ENCODE data around the gene TMEM131. TPM values are rescaled to one million over a fixed set of nuclear protein-coding genes. Genes with fewer than 3 reads are reported as not detected.

Gene TMEM131
- total RNA-seq, 1 experiment from 2014 or later = 21.9 TPM

DNA sequence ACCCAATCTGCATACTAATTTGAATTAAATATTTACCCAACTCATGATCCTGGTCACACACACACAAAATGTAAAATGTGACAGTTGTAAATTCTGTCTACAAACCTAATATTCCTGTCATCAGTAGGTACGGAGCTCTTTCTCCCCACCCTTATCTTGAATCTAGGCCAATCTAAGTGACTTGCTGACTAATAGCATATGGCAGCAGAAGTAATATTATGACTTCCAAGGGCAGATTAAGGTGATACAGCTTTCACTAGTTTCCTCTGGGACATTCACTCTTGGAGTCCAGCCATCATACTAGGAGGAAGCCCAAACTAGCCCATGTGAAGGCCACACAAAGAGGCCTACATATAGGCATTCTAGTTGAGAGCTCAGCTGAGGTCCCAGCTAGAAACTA, 89.4 kb downstream of the TMEM131 start:
- ATAC-seq (no peak), DNase-seq (ENCODE audit: low spot score) (no peak)
- ChIA-PET CTCF (no interaction called here), POLR2A (no interaction called here)
- H3K4me1 Mint-ChIP-seq = no peaks in the 10 kb centered on the region
- no peaks in the 10 kb centered on the region for H3K9me3 Mint-ChIP-seq
- no peak overlapping the region for H3K27ac Mint-ChIP-seq
- no peaks in the 10 kb centered on the region for H3K27me3 Mint-ChIP-seq (ENCODE audit: low read depth)
- H3K36me3 Mint-ChIP-seq = no peaks in the 10 kb centered on the region
- TF ChIP-seq, protein P1, sequence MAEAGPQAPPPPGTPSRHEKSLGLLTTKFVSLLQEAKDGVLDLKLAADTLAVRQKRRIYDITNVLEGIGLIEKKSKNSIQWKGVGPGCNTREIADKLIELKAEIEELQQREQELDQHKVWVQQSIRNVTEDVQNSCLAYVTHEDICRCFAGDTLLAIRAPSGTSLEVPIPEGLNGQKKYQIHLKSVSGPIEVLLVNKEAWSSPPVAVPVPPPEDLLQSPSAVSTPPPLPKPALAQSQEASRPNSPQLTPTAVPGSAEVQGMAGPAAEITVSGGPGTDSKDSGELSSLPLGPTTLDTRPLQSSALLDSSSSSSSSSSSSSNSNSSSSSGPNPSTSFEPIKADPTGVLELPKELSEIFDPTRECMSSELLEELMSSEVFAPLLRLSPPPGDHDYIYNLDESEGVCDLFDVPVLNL (CRISPR knock-in tag; IDR thresholded peaks at IDR 0.05; ENCODE audit: borderline replicate concordance, low read depth) = no peak
- no peak for TF ChIP-seq CREB1 (CRISPR knock-in tag; IDR thresholded peaks at IDR 0.05)
- TF ChIP-seq, protein P2, sequence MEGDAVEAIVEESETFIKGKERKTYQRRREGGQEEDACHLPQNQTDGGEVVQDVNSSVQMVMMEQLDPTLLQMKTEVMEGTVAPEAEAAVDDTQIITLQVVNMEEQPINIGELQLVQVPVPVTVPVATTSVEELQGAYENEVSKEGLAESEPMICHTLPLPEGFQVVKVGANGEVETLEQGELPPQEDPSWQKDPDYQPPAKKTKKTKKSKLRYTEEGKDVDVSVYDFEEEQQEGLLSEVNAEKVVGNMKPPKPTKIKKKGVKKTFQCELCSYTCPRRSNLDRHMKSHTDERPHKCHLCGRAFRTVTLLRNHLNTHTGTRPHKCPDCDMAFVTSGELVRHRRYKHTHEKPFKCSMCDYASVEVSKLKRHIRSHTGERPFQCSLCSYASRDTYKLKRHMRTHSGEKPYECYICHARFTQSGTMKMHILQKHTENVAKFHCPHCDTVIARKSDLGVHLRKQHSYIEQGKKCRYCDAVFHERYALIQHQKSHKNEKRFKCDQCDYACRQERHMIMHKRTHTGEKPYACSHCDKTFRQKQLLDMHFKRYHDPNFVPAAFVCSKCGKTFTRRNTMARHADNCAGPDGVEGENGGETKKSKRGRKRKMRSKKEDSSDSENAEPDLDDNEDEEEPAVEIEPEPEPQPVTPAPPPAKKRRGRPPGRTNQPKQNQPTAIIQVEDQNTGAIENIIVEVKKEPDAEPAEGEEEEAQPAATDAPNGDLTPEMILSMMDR (IDR thresholded peaks at IDR 0.05) = no peak
- TF ChIP-seq, protein P3, sequence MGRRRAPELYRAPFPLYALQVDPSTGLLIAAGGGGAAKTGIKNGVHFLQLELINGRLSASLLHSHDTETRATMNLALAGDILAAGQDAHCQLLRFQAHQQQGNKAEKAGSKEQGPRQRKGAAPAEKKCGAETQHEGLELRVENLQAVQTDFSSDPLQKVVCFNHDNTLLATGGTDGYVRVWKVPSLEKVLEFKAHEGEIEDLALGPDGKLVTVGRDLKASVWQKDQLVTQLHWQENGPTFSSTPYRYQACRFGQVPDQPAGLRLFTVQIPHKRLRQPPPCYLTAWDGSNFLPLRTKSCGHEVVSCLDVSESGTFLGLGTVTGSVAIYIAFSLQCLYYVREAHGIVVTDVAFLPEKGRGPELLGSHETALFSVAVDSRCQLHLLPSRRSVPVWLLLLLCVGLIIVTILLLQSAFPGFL (CRISPR knock-in tag; IDR thresholded peaks at IDR 0.05; ENCODE audit: borderline replicate concordance) = no peak
- TF ChIP-seq, protein P4, sequence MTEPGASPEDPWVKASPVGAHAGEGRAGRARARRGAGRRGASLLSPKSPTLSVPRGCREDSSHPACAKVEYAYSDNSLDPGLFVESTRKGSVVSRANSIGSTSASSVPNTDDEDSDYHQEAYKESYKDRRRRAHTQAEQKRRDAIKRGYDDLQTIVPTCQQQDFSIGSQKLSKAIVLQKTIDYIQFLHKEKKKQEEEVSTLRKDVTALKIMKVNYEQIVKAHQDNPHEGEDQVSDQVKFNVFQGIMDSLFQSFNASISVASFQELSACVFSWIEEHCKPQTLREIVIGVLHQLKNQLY (CRISPR knock-in tag; IDR thresholded peaks at IDR 0.05) = no peak
- TF ChIP-seq, protein P5, sequence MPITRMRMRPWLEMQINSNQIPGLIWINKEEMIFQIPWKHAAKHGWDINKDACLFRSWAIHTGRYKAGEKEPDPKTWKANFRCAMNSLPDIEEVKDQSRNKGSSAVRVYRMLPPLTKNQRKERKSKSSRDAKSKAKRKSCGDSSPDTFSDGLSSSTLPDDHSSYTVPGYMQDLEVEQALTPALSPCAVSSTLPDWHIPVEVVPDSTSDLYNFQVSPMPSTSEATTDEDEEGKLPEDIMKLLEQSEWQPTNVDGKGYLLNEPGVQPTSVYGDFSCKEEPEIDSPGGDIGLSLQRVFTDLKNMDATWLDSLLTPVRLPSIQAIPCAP (CRISPR knock-in tag; IDR thresholded peaks at IDR 0.05) = no peak
- TF ChIP-seq, protein P6, sequence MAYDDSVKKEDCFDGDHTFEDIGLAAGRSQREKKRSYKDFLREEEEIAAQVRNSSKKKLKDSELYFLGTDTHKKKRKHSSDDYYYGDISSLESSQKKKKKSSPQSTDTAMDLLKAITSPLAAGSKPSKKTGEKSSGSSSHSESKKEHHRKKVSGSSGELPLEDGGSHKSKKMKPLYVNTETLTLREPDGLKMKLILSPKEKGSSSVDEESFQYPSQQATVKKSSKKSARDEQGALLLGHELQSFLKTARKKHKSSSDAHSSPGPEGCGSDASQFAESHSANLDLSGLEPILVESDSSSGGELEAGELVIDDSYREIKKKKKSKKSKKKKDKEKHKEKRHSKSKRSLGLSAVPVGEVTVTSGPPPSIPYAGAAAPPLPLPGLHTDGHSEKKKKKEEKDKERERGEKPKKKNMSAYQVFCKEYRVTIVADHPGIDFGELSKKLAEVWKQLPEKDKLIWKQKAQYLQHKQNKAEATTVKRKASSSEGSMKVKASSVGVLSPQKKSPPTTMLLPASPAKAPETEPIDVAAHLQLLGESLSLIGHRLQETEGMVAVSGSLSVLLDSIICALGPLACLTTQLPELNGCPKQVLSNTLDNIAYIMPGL (CRISPR knock-in tag; IDR thresholded peaks at IDR 0.05) = no peak
- TF ChIP-seq ETV6 (CRISPR knock-in tag; IDR thresholded peaks at IDR 0.05) = no peak
- no peak overlapping the region for H3K4me3 Mint-ChIP-seq

DNA sequence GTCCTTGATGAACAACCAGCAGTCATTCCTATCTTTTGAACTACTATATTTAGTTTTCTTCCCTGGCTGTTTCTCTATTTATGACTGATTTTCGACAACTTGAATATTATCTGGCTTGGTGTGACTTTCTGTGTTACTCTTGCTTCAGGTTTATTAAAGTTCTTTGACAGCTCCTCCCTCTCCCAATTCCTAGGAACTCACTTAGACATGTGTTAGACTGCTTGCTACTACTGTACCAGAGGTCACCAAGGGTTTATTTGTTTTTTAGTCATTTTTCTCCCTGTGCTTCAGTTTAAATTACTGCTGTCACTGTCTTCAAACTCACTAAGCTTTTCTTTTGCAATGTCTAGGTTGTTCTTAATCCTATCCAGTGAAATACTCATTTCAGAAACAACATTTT, 90.5 kb downstream of the TMEM131 start:
- no peak overlapping the region for H3K4me3 Mint-ChIP-seq
- POLR2A ChIA-PET = no interaction called here

DNA sequence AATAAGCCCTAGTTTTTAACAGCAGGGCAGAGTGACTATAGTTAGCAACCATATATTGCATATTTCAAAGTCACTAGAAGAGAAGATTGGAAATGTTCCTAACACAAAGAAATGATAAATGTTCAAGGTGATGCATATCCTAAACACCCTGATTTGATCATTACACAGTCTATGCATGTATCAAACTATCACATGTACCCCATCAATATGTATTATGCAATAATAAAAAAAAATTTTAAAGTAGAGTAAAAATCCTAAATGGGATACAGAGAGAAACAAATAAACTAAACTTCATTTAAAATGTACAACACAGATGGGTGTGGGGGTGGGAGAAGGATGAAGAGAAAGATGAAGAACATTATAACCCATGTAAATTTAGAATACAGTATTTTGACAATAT, 93.9 kb downstream of the TMEM131 start:
- Mint-ChIP-seq H3K27ac (no peak overlapping the region), H3K4me1 (peaks cover 3% of the 10 kb centered on the region; the same call in 1 of the 2 replicates), H3K27me3 (ENCODE audit: low read depth) (no peaks in the 10 kb centered on the region), H3K36me3 (peaks cover 2% of the 10 kb centered on the region; the same call in 1 of the 2 replicates), H3K4me3 (no peak overlapping the region), H3K9me3 (peaks cover 4% of the 10 kb centered on the region; the same call in 1 of the 2 replicates)
- POLR2A ChIA-PET = no interaction called here
- no peak for DNase-seq (ENCODE audit: low spot score)
- ATAC-seq = no peak
- CTCF ChIA-PET = no interaction called here
- TF ChIP-seq, protein P7, sequence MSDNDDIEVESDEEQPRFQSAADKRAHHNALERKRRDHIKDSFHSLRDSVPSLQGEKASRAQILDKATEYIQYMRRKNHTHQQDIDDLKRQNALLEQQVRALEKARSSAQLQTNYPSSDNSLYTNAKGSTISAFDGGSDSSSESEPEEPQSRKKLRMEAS (CRISPR knock-in tag; IDR thresholded peaks at IDR 0.05) = no peak
- TF ChIP-seq MXD4 (CRISPR knock-in tag; IDR thresholded peaks at IDR 0.05; ENCODE audit: borderline replicate concordance) (no peak), TEAD4 (CRISPR knock-in tag; IDR thresholded peaks at IDR 0.05) (no peak), FOXP1 (CRISPR knock-in tag; IDR thresholded peaks at IDR 0.05; ENCODE audit: borderline replicate concordance) (no peak), CREB1 (CRISPR knock-in tag; IDR thresholded peaks at IDR 0.05) (no peak)

More for the DNA sequence above, 90.5 kb downstream of the TMEM131 start:
- no peak for DNase-seq (ENCODE audit: low spot score)
- TF ChIP-seq FOXK1 (CRISPR knock-in tag; IDR thresholded peaks at IDR 0.05) = no peak
- ATAC-seq = no peak
- Mint-ChIP-seq H3K9me3 (no peaks in the 10 kb centered on the region), H3K4me1 (peaks cover 3% of the 10 kb centered on the region; the same call in 1 of the 2 replicates), H3K27me3 (ENCODE audit: low read depth) (no peaks in the 10 kb centered on the region), H3K27ac (no peak overlapping the region), H3K36me3 (no peaks in the 10 kb centered on the region)
- CTCF ChIA-PET = no interaction called here

Measured in WTC11 (cell line).